ENCODE measurements around the gene CUL4B. TPM values are rescaled to one million over a fixed set of nuclear protein-coding genes. Genes with fewer than 3 reads are reported as not detected.

Gene CUL4B
- total and polyA plus RNA-seq, 2 donors (not counting 3 experiments of a cell fraction or from before 2014, with no cell fraction given) = 22.2 to 90.0 TPM

GRCh38 chrX:120512222-120512621, 48.5 kb downstream of the CUL4B start:
- H2AFZ ChIP-seq (ENCODE audit: low read depth, low read length) = no peak overlapping the region
- no peaks in the 10 kb centered on the region for H4K20me1 ChIP-seq (replicated peaks; ENCODE audit: control insufficient read depth, extremely low read depth, insufficient read depth, low read length)
- intact Hi-C loops (cut with micrococcal nuclease) = no loop called here
- H3K27me3 ChIP-seq (ENCODE audit: control insufficient read depth in 2 of 2, insufficient read depth in 2 of 2, low read length in 2 of 2) = no peaks in the 10 kb centered on the region
- FAIRE-seq = no peak
- no peak overlapping the region for H3K27ac ChIP-seq (ENCODE audit: insufficient read depth, low read depth, low read length)
- no peak overlapping the region for H3K4me3 ChIP-seq (replicated peaks in 1 of 3; ENCODE audit: insufficient read depth in 1 of 3, low read depth in 1 of 3, low read length in 3 of 3)
- no peaks in the 10 kb centered on the region for H3K9me3 ChIP-seq (replicated peaks; ENCODE audit: control insufficient read depth, insufficient read depth, low read length)
- no peak overlapping the region for H3K4me2 ChIP-seq (ENCODE audit: insufficient read depth, low read length)
- no peak for DNase-seq (ENCODE audit: low read depth, low spot score)
- no TSS peak for BruUV-seq (replicated peaks)
- dilution Hi-C loops (cut with MboI; ENCODE audit: extremely low pct_ligation_motif_present, low sequenced_read_pairs) = no loop called here
- H3K9me1 ChIP-seq (replicated peaks; ENCODE audit: control insufficient read depth, extremely low read depth, insufficient read depth, low read length) = no peaks in the 10 kb centered on the region
- no peaks in the 10 kb centered on the region for H3K79me2 ChIP-seq (ENCODE audit: control insufficient read depth, insufficient read depth, low read length)
- CTCF ChIA-PET = no interaction called here
- TF ChIP-seq FOS (IDR thresholded peaks at IDR 0.05; ENCODE audit: borderline replicate concordance, insufficient read depth, low read length) (no peak), POLR2AphosphoS5 (IDR thresholded peaks at IDR 0.05; ENCODE audit: insufficient read depth, low read depth, low read length) (no peak), MAX (IDR thresholded peaks at IDR 0.05; ENCODE audit: insufficient read depth, insufficient read length) (no peak), POLR2A (IDR thresholded peaks at IDR 0.05; ENCODE audit: low read depth, low read length) (no peak), EZH2 (IDR thresholded peaks at IDR 0.05; ENCODE audit: borderline replicate concordance, low read depth, low read length, severe bottlenecking) (no peak), GATA2 (IDR thresholded peaks at IDR 0.05; ENCODE audit: insufficient read depth, insufficient read length, low read depth, low read length) (no peak), JUN (IDR thresholded peaks at IDR 0.05; ENCODE audit: borderline replicate concordance, insufficient read depth, insufficient read length, low read depth) (no peak), MYC (IDR thresholded peaks at IDR 0.05; ENCODE audit: low read depth, low read length) (no peak)
- TF ChIP-seq, protein P1, sequence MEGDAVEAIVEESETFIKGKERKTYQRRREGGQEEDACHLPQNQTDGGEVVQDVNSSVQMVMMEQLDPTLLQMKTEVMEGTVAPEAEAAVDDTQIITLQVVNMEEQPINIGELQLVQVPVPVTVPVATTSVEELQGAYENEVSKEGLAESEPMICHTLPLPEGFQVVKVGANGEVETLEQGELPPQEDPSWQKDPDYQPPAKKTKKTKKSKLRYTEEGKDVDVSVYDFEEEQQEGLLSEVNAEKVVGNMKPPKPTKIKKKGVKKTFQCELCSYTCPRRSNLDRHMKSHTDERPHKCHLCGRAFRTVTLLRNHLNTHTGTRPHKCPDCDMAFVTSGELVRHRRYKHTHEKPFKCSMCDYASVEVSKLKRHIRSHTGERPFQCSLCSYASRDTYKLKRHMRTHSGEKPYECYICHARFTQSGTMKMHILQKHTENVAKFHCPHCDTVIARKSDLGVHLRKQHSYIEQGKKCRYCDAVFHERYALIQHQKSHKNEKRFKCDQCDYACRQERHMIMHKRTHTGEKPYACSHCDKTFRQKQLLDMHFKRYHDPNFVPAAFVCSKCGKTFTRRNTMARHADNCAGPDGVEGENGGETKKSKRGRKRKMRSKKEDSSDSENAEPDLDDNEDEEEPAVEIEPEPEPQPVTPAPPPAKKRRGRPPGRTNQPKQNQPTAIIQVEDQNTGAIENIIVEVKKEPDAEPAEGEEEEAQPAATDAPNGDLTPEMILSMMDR (IDR thresholded peaks at IDR 0.05; ENCODE audit: extremely low read depth in 1 of 2, insufficient read depth in 1 of 2, low read depth in 1 of 2, low read length in 2 of 2) = no peak
- H3K9ac ChIP-seq (replicated peaks; ENCODE audit: extremely low read depth, insufficient read depth, low read length) = no peak overlapping the region
- no peaks in the 10 kb centered on the region for H3K36me3 ChIP-seq (ENCODE audit: control insufficient read depth in 2 of 2, extremely low read depth in 1 of 2, insufficient read depth in 2 of 2, low read length in 2 of 2)
- POLR2A ChIA-PET = no interaction called here
- H3K4me1 ChIP-seq (ENCODE audit: control insufficient read depth, extremely low read depth, insufficient read depth, low read length) = no peaks in the 10 kb centered on the region

Data from endothelial cell of umbilical vein (primary cell).